Parathyroid adenoma (tissue), 2 donors: ENCODE results near the gene CCDC91.

Source experiments
- H2AFZ ChIP-seq: fragments of 300-600 bp; sonication (generic); one replicate; pipeline ENCODE4 v1.7.0; 2017; ENCODE audit warnings: antibody characterized with exemption, mild to moderate bottlenecking
- H3K27ac ChIP-seq: fragments of 300-600 bp; sonication (generic); one replicate; pipeline ENCODE4 v1.7.0; 2017
- H3K27me3 ChIP-seq: fragments of 300-600 bp; sonication (generic); one replicate; pipeline ENCODE4 v1.7.0; 2017; ENCODE audit warnings: low read length; ENCODE audit not compliant: control insufficient read depth, insufficient read depth
- H3K36me3 ChIP-seq: fragments of 300-600 bp; sonication (generic); one replicate; pipeline ENCODE4 v1.7.0; 2017; ENCODE audit warnings: low read length; ENCODE audit not compliant: control insufficient read depth, insufficient read depth
- H3K4me1 ChIP-seq: fragments of 300-600 bp; sonication (generic); one replicate; pipeline ENCODE4 v1.7.0; 2017; ENCODE audit warnings: control low read depth
- H3K4me2 ChIP-seq: fragments of 300-600 bp; sonication (generic); one replicate; pipeline ENCODE4 v1.7.0; 2017; ENCODE audit warnings: low read length
- H3K4me3 ChIP-seq: fragments of 300-600 bp; sonication (generic); one replicate; pipeline ENCODE4 v1.7.0; 2017; ENCODE audit warnings: low read depth, low read length
- H3K79me2 ChIP-seq: fragments of 300-600 bp; sonication (generic); one replicate; pipeline ENCODE4 v1.7.0; 2017; ENCODE audit warnings: control low read depth
- H3K9ac ChIP-seq: fragments of 300-600 bp; sonication (generic); one replicate; pipeline ENCODE4 v1.7.0; 2017; ENCODE audit warnings: mild to moderate bottlenecking
- H3K9me3 ChIP-seq: fragments of 300-600 bp; sonication (generic); one replicate; pipeline ENCODE4 v1.7.0; 2017; ENCODE audit warnings: low read length; ENCODE audit not compliant: control insufficient read depth
- TF ChIP-seq, protein P1 (sequence below): fragments of 300-600 bp; sonication (generic); IDR thresholded peaks from one replicate; pipeline ENCODE4 v1.7.0; 2017; ENCODE audit warnings: antibody characterized with exemption, mild to moderate bottlenecking
- donor health status: primary hyperparathyroidism.

CCDC91 gene

DNA sequence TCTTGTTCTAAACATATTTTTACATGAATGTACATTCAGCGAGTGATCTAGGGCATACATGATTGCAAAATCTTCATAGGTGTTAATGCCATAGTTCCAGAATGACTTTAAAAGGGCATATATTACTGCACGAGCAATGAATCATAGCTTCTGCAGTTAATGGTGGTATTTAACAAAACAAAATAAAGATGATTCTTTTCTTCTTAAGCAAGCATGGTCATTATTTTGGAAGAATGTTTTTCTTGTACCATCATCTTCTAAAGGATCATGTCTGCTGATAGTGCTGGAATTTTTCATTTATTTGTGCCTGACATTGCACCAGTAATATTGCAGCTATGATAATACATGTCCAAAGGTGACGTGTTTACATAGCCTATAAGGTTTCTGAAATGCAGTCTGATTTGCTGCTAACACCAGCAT, 388.6 kb downstream of the CCDC91 start:
- Histone ChIP-seq H3K79me2 (no peaks in the 10 kb centered on the region), H3K27me3 (no peaks in the 10 kb centered on the region), H3K4me3 (no peak overlapping the region), H3K27ac (no peak overlapping the region), H3K9me3 (no peaks in the 10 kb centered on the region), H3K4me1 (no peaks in the 10 kb centered on the region), H3K36me3 (no peaks in the 10 kb centered on the region), H2AFZ (no peak overlapping the region), H3K9ac (no peak overlapping the region), H3K4me2 (no peak overlapping the region)
- TF ChIP-seq, protein P1, sequence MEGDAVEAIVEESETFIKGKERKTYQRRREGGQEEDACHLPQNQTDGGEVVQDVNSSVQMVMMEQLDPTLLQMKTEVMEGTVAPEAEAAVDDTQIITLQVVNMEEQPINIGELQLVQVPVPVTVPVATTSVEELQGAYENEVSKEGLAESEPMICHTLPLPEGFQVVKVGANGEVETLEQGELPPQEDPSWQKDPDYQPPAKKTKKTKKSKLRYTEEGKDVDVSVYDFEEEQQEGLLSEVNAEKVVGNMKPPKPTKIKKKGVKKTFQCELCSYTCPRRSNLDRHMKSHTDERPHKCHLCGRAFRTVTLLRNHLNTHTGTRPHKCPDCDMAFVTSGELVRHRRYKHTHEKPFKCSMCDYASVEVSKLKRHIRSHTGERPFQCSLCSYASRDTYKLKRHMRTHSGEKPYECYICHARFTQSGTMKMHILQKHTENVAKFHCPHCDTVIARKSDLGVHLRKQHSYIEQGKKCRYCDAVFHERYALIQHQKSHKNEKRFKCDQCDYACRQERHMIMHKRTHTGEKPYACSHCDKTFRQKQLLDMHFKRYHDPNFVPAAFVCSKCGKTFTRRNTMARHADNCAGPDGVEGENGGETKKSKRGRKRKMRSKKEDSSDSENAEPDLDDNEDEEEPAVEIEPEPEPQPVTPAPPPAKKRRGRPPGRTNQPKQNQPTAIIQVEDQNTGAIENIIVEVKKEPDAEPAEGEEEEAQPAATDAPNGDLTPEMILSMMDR, result no peak

DNA sequence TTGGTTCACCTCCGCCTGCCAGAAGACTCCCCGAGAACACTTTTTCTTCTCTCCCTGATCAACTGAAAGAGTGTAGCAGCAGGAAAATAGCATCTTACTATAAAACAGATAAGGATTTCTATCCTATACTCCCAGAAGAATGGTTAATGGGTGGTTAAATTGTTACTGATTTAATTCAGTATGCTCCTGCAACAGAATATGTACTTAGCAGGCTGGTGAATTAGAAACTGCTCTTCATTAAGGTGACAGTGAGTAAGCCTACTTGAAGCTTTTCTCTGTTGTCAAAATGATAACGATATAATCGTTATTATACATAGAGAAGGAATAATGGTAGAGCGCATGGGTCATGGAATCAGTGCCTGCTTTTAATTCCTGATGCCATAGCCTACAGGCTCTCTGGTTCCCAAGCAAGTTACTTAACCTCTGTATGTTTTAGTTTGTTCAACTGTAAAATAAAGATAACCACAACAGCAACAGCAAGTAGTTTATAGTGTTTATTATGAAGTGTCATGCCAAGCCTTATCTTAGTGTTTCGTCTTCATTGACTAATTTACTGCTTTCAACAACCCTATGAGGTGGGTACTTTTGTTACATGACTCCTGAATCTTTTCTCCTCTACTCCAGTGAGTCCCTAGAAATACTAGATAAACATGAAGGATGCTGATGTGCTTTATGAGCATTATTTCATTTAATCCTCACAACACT, 392.6 kb downstream of the CCDC91 start:
- TF ChIP-seq, protein P1, result no peak
- no peak overlapping the region for H3K9ac ChIP-seq
- H3K79me2 ChIP-seq, result no peaks in the 10 kb centered on the region
- no peaks in the 10 kb centered on the region for H3K27me3 ChIP-seq
- H3K4me2 ChIP-seq, result no peak overlapping the region
- no peaks in the 10 kb centered on the region for H3K36me3 ChIP-seq
- H3K9me3 ChIP-seq, result no peaks in the 10 kb centered on the region
- H3K4me3 ChIP-seq, result no peak overlapping the region
- H3K4me1 ChIP-seq, result no peaks in the 10 kb centered on the region
- no peak overlapping the region for H2AFZ ChIP-seq
- no peak overlapping the region for H3K27ac ChIP-seq

DNA sequence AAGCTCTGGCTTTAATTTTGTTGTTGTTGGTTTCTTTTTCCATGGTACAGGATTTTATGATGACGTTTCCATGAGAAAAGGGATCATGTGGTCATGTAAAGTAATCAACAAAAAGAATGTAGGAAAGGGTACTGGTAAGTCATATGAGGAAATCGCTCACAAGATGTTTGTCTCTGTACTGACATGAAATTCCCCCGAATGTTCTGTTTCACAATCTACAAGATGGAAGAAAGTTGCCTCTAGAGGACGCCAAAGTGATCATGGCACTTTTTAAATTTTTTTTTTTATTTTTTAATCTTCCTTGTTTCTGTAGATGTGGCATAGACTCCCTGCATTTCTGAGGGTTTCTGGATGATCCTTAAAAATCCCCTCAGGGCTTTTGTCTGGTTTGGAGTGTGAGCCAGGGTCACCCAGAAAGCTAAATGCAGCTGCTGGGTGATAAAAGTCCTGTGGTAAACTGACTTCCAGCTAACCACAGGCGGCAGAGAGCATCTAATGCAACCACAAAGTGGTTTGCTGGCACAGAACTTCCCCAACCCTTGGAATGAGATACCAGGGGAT, 393.5 kb downstream of the CCDC91 start:
- H2AFZ ChIP-seq, result no peak overlapping the region
- H3K79me2 ChIP-seq, result no peaks in the 10 kb centered on the region
- H3K27ac ChIP-seq, result no peak overlapping the region
- no peak overlapping the region for H3K9ac ChIP-seq
- no peaks in the 10 kb centered on the region for H3K27me3 ChIP-seq
- no peaks in the 10 kb centered on the region for H3K36me3 ChIP-seq
- TF ChIP-seq, protein P1, result no peak
- no peak overlapping the region for H3K4me2 ChIP-seq
- H3K4me1 ChIP-seq, result no peaks in the 10 kb centered on the region
- no peak overlapping the region for H3K4me3 ChIP-seq
- H3K9me3 ChIP-seq, result no peaks in the 10 kb centered on the region

DNA sequence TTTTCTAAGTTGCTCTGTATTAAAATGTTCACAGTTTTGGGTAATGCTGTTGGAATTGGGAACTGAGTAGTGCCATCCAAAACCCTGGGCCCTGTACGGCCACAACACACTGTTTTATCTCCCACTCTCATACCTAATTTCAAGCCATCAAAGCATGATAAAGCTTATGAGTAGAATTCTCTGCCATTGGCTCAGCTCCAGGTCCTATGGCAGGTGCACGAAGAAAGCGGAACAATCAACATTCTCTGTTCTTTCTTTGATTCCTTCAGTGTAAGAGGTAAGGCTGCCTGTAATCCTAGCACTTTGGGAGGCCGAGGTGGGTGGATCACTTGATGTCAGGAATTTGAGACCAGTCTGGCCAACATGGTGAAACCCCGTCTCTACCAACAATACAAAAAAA, 394.9 kb downstream of the CCDC91 start:
- TF ChIP-seq, protein P1, result no peak
- no peak overlapping the region for H3K4me2 ChIP-seq
- H2AFZ ChIP-seq, result no peak overlapping the region
- H3K79me2 ChIP-seq, result no peaks in the 10 kb centered on the region
- no peak overlapping the region for H3K27ac ChIP-seq
- H3K27me3 ChIP-seq, result no peaks in the 10 kb centered on the region
- H3K9me3 ChIP-seq, result no peaks in the 10 kb centered on the region
- H3K36me3 ChIP-seq, result no peaks in the 10 kb centered on the region
- H3K4me3 ChIP-seq, result no peak overlapping the region
- no peak overlapping the region for H3K9ac ChIP-seq
- no peaks in the 10 kb centered on the region for H3K4me1 ChIP-seq

DNA sequence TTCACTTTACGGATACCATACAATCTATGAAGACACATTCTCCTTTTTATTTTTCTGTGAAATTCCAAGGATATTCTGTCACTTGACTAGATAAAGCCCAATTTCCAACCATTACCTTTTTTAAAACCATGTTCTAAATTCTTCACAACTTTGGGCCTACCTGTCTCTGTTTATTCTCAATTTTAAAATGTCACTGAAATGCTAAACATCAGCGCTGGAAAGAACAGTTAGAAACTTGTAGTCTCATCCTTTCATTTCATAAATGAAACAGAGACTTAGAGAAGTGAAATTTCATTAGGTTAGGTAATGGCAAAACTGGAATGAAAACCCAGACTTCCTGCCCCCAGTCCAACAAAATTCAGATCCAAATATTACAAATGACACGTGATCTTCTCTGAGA, 396.2 kb downstream of the CCDC91 start:
- Histone ChIP-seq H2AFZ (no peak overlapping the region), H3K79me2 (no peaks in the 10 kb centered on the region), H3K4me2 (no peak overlapping the region), H3K36me3 (no peaks in the 10 kb centered on the region), H3K27ac (no peak overlapping the region), H3K9ac (no peak overlapping the region), H3K9me3 (no peaks in the 10 kb centered on the region), H3K27me3 (no peaks in the 10 kb centered on the region), H3K4me3 (no peak overlapping the region), H3K4me1 (no peaks in the 10 kb centered on the region)
- TF ChIP-seq, protein P1, result no peak
